GM12864 (cell line): ENCODE results near the gene PTPMT1.

Experiments
- DNase-seq: peaks from one replicate; pipeline ENCODE4 v3.0.0-alpha.2; 2011; ENCODE audit warnings: low read depth
- H3K4me3 ChIP-seq: 2 replicates; pipeline ENCODE4 v1.5.1; 2011; ENCODE audit warnings: mild to moderate bottlenecking, low read depth, low read length, control low read depth
- TF ChIP-seq, protein P1 (sequence below): IDR thresholded peaks from 2 replicates; pipeline ENCODE4 v1.5.1; 2011; ENCODE audit warnings: low read depth, mild to moderate bottlenecking, moderate library complexity, low read length, control low read depth, inconsistent platforms; ENCODE audit errors: missing control alignments

Gene PTPMT1

GRCh38 chr11:47564933-47565339, 463 bp upstream of the PTPMT1 start:
- peak overlapping the region; percentile 99 for H3K4me3 ChIP-seq
- TF ChIP-seq, protein P1, sequence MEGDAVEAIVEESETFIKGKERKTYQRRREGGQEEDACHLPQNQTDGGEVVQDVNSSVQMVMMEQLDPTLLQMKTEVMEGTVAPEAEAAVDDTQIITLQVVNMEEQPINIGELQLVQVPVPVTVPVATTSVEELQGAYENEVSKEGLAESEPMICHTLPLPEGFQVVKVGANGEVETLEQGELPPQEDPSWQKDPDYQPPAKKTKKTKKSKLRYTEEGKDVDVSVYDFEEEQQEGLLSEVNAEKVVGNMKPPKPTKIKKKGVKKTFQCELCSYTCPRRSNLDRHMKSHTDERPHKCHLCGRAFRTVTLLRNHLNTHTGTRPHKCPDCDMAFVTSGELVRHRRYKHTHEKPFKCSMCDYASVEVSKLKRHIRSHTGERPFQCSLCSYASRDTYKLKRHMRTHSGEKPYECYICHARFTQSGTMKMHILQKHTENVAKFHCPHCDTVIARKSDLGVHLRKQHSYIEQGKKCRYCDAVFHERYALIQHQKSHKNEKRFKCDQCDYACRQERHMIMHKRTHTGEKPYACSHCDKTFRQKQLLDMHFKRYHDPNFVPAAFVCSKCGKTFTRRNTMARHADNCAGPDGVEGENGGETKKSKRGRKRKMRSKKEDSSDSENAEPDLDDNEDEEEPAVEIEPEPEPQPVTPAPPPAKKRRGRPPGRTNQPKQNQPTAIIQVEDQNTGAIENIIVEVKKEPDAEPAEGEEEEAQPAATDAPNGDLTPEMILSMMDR = no peak
- DNase-seq = no peak

DNA sequence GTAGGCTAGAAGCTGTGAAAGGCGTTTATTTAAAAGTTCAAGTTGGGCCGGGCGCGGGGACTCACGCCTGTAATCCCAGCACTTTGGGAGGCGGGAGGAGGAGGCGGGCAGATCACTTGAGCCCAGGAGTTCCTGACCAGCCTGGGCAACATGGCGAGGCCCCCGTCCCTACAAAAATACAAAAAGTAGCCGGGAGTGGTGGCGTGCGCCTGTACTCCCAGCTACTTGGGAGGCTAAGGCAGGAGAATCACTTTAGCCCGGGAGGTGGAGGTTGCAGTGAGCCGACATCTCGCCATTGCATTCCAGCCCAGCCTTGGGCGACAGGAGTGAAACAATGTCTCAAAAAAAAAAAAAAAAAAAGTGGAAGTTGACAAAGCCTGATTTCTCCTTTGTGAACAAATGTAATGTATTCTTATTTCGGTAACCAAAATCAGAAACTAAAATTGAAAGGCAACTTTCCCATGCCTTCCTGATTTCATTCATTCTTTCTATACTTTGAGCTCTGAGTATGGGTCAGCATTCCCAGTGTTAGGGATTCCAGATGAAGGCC, 825 bp downstream of the PTPMT1 start:
- TF ChIP-seq, protein P1 = no peak
- DNase-seq = no peak
- peak overlapping the region; percentile 99 for H3K4me3 ChIP-seq

- DNase-seq = no peak
- TF ChIP-seq, protein P1 = no peak
- H3K4me3 ChIP-seq = no peak overlapping the region
These were observed 4.2 kb downstream of the PTPMT1 start for GRCh38 chr11:47569646-47570045.

- no peak for DNase-seq
- TF ChIP-seq, protein P1 = no peak
- H3K4me3 ChIP-seq = no peak overlapping the region
These were observed 5.4 kb downstream of the PTPMT1 start for GRCh38 chr11:47570651-47571356.

DNA sequence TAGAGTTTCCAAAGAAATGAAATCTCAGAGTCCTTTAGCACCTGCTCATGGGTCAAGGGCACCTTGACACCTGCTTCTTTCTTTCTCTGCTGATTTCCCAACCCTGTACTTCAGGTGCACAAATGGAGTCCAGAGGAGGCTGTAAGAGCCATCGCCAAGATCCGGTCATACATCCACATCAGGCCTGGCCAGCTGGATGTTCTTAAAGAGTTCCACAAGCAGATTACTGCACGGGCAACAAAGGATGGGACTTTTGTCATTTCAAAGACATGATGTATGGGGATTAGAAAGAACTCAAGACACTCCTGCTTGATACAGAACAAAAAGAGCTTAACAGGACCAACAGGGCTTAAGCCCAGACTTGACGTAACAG, 5.9 kb downstream of the PTPMT1 start:
- H3K4me3 ChIP-seq = no peak overlapping the region
- TF ChIP-seq, protein P1 = no peak
- DNase-seq = no peak

DNA sequence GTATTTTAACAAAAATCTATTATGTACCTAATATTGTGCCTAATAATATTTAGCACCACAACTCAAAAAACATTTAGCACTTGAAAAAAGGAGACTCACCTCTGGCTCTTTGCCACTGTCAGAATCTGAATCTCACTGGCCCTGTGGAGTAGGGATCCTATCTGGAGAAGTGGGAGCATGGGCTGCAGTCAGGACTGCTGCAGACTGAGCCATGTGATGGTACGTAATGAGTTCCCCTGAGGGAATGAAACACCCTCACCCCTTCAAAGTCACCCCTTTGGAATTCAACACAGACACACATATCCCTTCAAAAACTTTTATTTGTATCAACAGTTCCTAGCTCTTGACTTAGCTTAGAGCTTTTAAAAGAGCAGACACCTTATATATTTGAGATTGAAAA, 6.5 kb downstream of the PTPMT1 start:
- no peak for DNase-seq
- TF ChIP-seq, protein P1 = no peak
- no peak overlapping the region for H3K4me3 ChIP-seq
